HG02884 (cell line): ENCODE results near the gene MTG2.

ENCODE experiments used
- ATAC-seq: cut with Tn5 transposase; IDR thresholded peaks from one replicate; pipeline ENCODE4 v1.9.1; 2021; ENCODE audit warnings: mild to moderate bottlenecking, moderate library complexity; ENCODE audit not compliant: unreplicated experiment

The MTG2 gene

DNA sequence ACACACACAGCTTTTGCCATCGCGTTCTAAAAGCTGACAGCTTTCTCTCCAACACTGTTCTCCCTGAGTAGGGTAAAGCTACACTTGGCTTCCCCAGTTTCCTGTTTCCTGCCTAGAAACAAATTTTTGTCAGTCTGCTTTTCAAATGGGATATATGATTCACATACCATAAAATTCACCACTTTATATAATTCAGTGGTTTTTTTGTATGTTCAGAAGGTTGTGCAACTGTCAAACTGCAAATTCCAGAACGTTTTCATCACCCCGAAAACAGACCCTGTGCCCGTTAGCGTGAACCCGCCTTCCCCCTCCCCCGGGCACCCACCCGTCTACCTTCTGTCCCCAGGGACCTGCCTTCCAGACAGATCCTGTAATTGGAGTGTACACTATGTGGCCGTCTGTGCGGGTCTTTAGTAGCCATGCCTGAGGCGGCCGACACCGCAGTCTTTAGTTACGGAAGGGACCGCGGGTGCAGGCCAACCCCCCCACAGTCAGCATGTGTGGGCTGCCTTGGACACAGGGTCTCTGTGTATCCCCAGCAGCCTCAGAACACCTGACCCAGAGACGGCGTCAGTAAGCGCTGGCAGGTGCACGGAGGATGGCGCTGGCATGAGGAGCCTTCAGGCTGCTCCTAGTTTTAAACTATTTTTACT, 20.7 kb downstream of the MTG2 start:
- ATAC-seq, result no peak

DNA sequence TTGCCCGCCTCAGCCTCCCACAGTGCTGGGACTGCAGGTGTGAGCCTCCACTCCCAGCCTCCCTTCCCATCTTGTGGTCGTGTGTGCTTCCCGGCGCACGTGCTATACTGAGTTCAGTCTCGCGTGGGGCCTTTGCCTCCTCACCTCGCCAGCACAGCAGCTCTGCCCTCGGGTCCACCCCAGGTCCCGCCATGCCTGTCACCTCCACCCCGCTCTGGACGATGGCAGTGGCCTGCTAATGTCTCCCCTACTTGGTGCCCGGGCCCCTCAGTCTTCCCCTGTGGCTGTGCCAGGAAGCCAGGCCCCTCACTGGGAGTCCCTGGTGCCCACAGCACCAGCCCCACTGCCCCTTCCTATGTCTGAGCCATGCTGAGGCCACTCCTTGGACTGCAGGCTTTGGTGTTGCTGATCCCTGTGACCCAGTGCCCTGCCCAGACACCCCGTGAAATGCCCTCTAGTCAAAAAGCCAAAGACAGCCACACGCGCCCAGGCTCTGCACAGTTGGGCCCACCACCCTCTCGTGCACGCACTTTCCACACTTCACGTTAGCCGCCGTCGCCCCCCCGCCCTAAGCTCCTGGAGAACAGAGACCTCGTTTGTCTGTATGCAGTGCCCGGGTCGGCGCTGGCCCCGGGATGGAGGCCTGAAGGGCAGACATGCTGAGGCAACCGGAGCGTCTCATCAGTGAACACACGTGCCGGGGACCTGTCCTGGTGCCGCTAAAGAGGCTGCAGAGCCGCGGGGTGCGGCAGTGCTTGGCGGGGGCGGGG, 23.0 kb downstream of the MTG2 start:
- ATAC-seq, result no peak

DNA sequence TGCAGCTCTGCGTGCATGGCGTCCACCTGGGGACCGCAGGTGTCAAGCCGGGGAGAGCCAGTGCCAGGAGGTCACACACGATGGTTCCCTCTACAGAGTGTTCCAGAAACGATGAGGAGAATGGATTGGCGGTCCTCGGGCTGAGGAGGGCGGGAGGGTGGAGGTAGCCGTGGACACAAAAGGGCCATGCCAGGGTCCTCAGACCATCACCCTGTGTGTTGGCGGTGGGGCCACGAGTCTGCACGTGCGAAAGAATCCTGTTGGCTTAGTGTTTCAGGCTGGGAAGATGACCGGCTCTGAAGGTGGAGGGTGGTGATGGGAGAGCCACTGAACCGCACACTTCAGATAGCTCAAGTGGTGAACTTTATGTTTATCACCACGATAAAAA, 23.6 kb downstream of the MTG2 start:
- ATAC-seq, result no peak

DNA sequence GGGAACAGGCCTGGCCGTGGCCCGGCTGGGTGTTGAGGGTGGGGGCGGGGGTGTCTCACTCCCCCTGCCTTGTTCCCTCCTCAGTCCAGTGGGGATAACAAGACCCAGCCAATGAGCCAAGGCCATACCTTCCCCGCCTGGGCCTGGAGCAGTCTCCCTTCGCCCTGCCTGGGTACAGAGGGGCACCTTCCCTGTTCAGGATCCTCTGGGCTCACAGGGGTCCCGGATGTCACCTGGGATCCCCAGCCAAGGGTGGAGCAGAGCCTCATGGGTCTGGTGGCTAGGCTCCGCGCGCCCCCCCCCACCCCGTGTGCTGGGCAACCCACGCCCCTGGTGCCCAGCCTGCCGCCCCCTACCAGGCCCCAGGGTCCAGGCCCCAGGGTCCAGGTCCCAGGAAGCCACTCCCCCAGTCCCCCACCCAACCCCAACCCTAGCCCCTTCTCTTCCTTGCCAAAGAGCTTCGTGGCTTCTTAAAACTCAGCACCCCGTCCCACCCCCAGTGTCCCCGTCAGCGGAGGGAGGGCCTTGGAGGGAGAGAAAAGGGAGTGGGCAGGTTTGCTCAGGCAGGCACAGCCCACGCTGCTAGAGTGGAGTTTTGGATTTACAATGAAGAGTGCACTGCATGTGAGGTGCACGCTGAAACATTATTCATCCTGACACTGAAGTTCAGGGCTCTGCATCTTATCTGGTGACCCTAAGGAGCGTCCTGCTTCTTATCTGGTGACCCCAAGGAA, 25.4 kb downstream of the MTG2 start:
- ATAC-seq, result no peak

DNA sequence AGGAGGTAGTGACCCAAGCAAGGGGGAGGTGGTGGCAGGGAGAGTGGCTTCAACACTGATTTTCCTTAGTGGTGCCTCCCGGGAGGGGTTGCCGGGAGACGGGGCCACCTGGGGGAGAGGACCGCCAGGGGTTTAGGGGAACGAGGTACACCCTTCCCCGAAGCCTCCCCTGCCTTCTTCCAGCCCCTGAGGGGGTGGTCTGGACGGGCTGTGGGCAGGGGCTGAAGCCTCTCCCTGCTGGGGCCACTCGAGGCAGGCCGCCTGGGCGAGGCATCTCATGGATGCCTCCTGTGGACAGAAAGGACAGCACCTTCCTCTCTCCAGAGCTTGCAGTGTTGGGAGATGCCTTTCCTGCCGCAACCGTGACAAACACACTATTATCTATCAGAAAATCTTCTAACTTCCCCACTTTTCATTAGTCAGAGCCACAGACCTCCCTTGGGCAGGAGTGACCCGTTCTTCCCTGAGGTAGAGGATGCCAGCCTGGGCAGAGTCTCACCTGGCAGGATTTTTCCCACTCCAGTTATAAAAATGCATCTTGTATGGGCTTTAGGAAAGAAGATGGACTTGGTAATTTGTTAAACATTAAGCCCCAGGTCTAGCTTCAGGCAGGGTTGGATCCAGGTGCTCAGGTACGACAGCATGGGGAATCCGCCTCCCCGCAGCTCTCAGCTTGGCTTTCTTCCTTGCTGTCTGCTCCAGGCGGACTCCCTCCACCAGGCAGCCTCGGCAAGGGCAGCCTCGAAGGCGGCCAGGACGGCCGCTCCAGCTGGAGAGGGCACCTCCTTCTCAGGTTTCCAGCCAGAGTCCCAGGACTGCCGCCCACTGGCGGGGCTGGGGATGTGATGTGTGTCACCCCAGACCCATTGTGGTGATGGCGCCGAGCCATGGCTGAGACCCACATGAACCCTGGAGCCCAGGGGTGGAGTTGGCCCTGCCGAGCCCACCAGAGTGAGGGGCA, 26.2 kb downstream of the MTG2 start:
- ATAC-seq, result no peak

DNA sequence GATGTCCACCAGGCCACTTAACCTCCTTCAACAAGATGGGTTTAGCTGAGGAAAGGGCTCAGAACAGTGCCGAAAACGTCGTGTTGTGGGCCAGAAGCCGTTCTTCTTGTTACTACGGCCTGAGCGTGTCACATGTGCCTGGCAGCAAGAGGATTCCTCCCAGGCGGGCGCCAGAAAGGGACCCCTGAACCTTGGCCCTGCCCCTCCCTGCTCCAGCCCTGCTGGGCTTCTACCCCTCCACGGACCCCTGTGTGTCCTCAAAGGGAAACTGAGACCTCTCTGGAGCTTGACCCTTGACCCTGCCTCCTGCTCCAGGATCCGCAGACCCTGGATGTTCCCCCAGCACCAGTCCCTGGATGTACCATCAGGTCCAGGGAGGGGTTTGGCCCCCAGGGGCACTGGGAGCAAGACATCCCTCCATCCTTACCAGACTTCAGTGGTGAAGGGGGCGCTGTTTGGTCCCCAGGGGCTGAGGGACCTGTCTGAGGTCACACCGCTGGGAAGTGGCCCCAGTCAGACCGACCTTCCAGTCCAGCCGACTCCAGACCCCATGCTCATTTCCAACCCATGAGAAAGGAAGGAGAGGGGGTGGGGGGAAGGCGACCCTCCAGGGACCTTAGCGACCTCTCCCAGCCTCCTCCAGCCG, 27.1 kb downstream of the MTG2 start:
- no peak for ATAC-seq

DNA sequence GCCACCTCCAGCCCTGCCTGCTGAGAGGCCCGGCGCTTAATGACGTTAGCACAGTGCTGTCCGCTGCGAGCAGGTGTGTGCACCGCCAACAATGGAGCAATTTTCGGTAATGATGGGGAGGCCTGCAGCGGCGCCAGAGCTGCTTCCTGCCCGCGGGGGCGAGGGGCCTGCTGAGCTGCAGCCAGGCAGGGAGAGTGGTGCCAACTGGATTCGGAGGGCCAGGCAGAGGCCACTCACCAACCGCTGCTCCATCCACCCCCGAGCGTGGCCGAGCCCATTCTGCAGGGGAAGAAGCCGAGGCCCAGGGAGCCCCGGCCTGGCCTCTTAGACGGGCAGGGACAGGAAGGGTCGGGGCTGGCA, 27.6 kb downstream of the MTG2 start:
- no peak for ATAC-seq

DNA sequence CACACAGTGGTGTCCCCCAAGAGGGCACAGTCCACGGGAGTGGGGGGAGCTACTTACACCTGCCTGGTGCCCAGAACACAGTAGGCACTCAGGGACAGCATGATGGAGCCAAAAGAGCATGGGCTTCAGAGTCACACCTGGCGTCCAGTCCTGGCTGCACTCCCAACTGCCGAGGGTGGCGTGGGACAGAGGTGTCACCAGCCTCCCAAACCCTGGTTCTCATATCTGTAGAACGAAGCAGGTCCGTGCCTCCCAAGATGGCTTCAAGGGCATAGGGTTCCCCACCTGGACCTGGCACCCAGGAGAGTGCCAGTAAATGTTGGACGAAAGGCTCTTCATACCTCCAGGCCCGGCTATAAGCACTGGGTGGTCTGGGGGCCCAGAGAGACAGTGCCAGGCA, 28.4 kb downstream of the MTG2 start:
- ATAC-seq, result no peak

DNA sequence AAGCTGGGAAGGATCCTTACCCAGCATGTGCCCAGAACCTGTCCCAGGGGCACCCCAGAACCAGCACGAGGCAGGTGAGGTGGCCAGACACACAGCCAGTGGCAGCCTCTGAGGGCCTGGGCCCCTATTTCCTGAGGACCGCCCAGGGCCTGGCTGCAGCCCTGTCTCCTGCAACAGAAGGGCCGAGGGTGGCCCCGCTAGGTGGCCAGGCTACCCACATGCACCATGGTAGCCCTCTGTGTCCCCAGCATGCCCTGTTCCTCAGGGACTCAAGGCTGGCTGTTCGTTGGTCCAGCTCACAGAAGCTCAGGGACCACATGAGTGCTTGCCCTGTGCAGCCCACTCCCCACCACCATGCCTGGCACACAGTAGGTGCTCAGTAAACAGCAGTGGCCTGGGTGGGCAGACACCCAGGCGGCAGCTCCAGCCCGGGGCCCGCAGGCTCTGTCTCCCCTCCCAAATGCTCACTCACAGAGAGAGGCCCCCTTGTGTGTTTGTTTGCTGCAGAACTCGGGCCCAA, 29.0 kb downstream of the MTG2 start:
- ATAC-seq, result no peak

DNA sequence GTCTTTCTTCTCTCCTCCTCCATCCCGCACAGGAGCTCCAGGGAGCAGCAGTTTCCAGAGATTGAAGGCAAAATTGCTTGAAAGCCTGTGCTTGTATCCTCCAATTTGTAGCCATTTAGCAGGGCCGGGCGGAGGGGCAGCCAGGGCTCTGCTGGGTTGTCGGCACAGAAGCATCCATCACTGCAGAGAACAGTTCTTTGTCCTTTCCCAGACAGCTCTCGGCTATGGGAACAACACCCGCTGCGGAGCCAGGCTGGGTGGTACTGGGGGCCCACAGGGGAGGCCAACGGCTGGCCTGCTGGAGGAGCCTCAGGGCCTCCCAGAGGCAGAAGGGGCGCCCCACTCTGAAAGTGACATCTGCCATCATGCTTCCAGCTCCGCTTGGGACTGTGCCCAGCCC, 29.5 kb downstream of the MTG2 start:
- no peak for ATAC-seq

DNA sequence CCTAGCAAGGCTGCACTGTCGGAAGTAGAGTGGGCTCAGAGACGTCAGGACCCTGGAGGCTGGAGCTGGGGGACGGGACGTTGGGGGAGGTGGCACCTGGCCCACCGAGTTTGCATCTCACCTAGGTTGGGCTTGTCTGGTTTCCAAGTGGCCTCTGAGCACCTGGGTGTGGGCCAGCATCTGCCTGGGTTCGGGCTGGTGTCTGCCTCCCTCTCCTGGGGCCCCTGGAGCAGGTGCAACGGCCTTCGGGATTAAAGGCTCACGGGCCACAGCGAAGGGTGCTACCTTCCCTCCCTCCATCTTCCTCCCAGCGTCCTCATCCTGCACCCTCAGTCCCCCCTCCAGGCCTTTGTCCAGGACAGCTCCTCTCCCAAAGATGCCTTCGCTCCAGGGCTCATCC, 31.2 kb downstream of the MTG2 start:
- no peak for ATAC-seq

DNA sequence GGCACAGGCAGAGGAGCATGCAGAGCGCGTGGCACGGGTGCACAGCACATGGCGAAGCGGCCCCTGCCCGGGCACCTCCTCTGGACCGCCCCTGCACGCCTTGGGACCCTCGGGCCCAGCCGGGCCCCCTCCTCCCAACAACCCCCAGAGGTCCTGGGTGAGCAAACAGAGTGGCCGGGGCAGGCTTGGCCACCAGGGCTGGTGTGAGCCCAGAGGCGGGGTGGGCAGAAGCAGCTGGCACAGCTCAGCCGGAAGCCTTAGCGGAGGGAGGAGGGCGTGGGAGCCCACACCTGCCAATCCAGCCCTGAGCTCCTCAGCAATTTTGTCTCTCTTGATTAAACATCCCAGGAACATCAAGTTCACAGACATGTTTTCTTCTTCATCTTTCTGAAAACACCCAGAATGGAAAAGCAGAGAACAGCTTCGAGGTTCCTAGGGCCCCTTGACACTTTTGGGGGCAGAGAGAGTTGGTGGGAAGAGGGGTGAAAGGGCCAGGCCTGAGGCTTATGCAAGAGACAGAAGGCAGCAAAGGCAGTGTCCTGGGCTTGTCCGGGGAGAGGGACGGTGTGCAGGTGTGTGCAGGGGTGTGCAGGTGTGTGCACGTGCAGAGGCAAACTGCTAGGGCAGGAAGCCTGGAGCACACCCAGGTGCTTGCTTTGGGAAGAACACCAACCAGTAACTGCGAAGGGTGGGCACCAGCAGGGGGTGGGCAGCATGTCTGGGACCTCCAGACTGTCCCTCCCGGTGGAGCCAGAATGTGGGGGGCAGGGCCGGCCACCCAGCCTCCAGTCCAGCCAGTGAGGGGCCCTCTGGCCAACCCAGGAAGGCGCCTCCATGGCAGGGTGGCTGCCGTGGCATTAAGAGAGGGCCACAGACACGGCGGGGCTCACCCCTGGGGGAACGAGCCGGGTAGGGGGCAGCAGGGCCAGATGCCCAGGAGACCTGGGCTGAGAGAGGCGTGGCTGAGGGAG, 32.5 kb downstream of the MTG2 start:
- no peak for ATAC-seq

DNA sequence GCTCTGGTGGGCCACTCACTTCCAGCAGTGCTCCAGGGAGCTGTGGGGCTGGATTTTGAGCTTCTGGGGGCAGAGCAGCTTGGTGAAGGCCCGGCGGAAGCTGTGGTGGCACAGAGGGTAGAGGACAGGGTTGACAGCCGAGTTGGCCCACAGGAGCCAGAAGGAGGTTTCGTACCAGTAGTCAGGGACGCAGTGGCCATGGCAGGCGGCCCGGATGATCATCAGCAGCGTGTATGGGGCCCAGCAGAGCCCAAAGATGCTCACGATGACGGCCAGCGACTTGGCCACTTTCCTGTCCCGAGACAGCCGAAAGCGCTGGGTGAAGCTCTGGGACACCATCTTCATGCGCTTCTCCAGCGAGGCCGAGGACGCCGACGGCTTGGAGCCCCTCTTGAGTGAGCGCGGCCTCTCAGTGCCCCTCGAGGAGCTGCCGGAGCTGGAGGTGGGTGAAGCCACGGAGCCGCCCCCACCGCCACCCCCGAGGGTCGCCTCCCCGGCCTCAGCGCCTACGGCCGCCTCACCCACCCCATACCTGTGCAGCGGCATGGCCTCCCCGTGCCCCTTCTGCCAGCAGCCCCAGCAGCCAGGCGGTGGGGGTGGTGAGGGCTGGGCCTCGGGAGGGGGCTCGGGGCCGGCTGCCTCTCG, 33.3 kb downstream of the MTG2 start:
- no peak for ATAC-seq

DNA sequence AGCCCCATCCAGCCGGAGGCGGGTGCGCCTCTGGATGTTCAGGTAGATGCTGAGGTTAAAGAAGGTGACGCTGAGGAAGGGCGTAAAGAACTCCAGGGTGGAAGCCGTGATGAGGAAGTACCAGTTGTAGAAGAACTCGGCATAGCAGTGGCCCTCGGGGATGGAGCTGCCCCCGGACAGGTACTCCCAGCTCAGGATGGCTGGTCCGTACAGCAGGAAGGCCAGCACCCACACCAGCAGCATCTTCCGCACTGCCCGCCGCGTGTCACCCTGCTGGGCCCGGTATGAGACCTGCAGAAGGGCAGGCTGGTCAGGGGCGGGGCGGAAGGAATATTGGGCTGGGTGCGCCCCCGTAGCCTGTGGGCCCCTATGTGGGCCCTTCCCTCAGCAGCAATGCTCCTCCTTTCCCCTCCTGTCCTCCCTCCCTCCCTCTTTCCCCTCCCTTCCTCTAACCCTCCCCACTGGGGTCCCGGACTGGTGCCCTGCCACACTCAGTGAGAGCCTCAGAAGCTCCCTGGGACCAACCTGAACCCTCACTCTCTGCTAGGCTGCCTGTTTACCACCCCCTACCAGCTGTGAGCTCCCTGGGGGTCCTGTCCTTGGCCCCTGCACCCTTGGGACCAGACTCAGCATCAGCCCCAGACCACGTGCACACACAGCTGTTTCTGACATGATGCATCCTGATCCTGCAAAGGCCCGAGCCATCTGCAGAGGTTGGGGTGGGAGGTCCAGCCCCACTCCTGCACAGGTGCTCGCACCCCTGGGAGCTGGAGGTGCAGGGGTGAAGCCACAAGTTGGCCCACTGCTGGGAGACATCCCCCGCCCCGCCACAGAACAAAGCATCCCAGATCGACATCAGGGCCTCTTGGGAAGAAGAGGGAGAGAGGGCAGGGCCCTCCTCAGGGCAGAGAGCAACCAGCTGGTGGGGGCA, 34.1 kb downstream of the MTG2 start:
- no peak for ATAC-seq

DNA sequence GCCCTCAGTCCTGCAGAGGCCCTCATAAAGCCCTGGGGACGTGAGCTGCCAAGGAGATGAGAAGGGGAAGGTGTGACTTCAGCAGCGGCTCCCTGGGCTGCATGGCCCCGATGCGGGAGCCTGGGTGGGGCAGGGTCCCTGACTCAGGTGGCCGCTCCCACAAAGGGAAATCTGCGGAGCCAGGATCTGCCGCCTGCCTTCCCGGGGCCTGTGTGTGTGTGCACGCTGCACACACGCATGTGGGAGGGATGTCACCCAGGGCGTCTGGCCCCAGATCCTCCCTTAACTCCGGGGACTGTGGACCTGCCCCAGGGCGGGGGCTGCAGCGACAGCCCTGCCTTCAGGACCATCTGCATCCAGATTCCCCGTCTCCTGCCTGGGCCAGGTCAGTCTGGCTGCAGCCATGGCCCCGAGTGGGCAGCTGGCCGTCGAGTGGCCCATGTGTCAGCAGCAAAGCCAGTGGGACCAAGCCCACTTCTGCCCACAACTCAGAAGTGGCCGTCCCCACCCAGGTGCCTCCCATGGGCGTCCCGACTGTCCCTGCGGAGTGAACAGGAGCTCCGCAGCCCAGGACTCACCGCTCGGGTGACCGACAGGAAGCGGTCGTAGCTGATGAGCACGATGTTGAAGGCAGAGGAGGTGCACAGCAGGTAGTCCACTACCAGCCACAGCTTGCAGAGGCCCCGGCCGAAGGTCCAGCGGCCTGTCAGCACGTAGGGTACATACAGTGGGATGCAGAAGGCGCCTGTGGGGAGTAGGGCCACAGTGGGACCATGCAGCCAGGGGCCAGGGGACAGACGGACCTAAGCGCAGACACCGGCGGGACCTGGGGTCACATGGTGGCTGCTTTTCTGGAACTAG, 35.3 kb downstream of the MTG2 start:
- no peak for ATAC-seq

DNA sequence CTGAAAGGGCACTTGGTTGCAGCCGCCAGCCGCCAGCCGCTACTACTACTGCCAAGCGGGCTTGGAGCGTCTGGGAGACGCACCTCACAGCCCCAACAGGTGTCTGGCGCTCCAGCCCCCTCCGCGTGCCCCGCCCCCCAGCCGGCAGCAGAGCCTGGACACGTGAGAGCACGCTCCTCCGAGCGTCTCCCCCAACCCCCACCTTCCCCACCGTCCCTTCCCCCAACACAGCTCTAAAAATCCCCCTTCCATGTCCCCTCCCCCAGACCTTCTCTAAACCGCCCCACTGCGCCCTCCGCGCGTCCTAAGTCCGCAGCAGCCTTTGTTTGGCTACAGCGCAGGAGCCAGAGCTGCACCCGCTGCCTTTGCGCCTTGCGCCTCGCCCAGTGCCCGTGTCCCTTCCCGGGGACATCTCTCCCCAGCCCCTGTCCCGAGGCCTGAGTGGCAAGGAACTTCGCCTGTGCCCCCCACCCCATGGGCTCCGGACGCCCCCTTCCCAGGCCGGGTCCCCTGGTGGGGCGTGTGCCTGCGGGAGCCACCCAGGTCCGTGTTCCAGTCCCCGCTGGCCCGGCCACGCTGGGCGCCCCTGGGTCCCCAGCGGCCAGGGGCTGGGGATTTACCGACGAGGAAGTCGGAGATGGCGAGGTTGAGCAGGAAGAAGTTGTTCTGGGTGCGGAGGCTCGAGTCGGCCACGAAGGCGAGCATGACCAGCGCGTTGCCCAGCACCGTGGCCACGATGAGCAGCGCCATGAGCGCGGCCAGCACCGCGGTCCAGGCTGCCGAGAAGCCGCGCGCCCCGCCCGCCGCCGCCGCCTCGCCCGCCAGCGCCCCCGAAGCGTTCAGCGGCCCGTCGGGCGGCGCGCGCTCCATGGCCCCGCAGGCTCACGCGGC, 36.5 kb downstream of the MTG2 start:
- no peak for ATAC-seq
